ENCODE measurements around the gene MED29. TPM values are rescaled to one million over a fixed set of nuclear protein-coding genes. Genes with fewer than 3 reads are reported as not detected.
A peak's percentile ranks its signal among the peaks of the same experiment; 100 is the strongest.

MED29 gene
- total and polyA plus RNA-seq, 2 of the 13 experiments (the other 11 are each of a cell fraction or from before 2014, with no cell fraction given), result 14.0 to 19.7 TPM

DNA sequence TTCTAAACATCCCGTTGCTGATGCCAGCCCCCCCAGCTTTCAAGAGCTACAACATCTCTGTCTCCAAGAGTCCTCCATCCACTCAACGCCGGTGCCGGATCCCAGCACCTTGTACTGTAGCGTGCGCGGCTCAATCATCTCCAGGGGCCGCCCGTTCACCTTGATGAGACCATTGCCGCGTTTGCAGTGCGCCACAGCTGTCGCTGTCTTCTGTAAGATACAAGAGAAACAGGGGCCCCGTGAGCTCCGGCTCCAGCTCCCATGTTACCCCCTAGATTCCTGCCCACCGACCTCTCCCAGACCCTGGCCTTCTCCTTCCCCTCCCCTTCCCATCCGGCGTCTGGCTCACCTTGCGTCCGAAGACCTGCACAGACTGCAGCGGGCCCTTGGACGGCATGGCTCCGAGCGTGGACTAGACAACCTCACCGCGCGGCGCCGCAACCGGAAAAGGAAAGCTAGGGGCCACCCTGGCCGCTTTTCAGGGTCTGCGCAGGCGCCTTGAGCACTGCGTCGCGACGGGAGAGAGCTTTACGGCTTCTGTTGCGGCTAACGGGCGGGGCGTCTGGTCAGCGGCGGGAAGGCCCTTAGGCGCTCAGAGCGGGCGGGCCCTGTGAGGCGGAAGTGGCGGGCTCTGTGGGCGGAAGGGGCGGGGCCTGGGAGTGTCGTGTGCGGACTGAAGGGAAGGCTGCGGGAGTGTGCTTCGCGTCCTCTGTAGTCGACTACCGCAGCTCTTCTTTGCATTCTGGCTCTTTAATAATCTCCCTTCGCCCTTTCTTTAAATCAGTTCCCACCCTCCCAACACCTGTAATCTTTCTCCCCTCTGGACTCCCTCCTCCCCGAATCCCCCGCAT lies 44.5 kb downstream of the MED29 start, which contains the start of gene RPS16 (continued):
- TF ChIP-seq, protein P1, sequence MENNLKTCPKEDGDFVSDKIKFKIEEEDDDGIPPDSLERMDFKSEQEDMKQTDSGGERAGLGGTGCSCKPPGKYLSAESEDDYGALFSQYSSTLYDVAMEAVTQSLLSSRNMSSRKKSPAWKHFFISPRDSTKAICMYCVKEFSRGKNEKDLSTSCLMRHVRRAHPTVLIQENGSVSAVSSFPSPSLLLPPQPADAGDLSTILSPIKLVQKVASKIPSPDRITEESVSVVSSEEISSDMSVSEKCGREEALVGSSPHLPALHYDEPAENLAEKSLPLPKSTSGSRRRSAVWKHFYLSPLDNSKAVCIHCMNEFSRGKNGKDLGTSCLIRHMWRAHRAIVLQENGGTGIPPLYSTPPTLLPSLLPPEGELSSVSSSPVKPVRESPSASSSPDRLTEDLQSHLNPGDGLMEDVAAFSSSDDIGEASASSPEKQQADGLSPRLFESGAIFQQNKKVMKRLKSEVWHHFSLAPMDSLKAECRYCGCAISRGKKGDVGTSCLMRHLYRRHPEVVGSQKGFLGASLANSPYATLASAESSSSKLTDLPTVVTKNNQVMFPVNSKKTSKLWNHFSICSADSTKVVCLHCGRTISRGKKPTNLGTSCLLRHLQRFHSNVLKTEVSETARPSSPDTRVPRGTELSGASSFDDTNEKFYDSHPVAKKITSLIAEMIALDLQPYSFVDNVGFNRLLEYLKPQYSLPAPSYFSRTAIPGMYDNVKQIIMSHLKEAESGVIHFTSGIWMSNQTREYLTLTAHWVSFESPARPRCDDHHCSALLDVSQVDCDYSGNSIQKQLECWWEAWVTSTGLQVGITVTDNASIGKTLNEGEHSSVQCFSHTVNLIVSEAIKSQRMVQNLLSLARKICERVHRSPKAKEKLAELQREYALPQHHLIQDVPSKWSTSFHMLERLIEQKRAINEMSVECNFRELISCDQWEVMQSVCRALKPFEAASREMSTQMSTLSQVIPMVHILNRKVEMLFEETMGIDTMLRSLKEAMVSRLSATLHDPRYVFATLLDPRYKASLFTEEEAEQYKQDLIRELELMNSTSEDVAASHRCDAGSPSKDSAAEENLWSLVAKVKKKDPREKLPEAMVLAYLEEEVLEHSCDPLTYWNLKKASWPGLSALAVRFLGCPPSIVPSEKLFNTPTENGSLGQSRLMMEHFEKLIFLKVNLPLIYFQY (CRISPR knock-in tag; IDR thresholded peaks at IDR 0.05; ENCODE audit: borderline replicate concordance), result peak; percentile 53; the same call in 1 of the 2 replicates
- TF ChIP-seq ZNF761 (CRISPR knock-in tag; conservative IDR thresholded peaks at IDR 0.05) (peak; percentile 94), ZBTB7A (CRISPR knock-in tag; IDR thresholded peaks at IDR 0.05) (peak; percentile 41; the same call in 1 of the 2 replicates), TGIF2 (CRISPR knock-in tag; IDR thresholded peaks at IDR 0.05) (peak; percentile 24; the same call in 1 of the 2 replicates), SP4 (CRISPR knock-in tag; IDR thresholded peaks at IDR 0.05) (peak; percentile 98), EP300 (IDR thresholded peaks at IDR 0.05; ENCODE audit: low read depth in 2 of 2, low read length in 2 of 2) (peak; percentile 13 to 31; a peak in 2 of 4 replicates), EP300 (CRISPR knock-in tag; IDR thresholded peaks at IDR 0.05; ENCODE audit: borderline replicate concordance) (0 out of 2 replicates have a peak, but pooled peaks have one; percentile 31), ATF7 (IDR thresholded peaks at IDR 0.05) (no peak), ATF7 (CRISPR knock-in tag; IDR thresholded peaks at IDR 0.05) (peak; percentile 68), SIN3B (IDR thresholded peaks at IDR 0.05; ENCODE audit: low read length) (peak; percentile 70; the same call in 1 of the 2 replicates), GFI1 (CRISPR knock-in tag; IDR thresholded peaks at IDR 0.05; ENCODE audit: borderline replicate concordance) (peak; percentile 66; the same call in 1 of the 2 replicates), MXI1 (IDR thresholded peaks at IDR 0.05; ENCODE audit: borderline replicate concordance, low read depth, low read length) (peak; percentile 95; the same call in 2 of the 3 replicates), U2AF1 (optimal IDR thresholded peaks at IDR 0.05; ENCODE audit: low read depth, low read length) (no peak)
- TF ChIP-seq, protein P2, sequence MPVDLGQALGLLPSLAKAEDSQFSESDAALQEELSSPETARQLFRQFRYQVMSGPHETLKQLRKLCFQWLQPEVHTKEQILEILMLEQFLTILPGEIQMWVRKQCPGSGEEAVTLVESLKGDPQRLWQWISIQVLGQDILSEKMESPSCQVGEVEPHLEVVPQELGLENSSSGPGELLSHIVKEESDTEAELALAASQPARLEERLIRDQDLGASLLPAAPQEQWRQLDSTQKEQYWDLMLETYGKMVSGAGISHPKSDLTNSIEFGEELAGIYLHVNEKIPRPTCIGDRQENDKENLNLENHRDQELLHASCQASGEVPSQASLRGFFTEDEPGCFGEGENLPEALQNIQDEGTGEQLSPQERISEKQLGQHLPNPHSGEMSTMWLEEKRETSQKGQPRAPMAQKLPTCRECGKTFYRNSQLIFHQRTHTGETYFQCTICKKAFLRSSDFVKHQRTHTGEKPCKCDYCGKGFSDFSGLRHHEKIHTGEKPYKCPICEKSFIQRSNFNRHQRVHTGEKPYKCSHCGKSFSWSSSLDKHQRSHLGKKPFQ (CRISPR knock-in tag; IDR thresholded peaks at IDR 0.05; ENCODE audit: insufficient replicate concordance), result peak; percentile 69
- TF ChIP-seq, protein P3, sequence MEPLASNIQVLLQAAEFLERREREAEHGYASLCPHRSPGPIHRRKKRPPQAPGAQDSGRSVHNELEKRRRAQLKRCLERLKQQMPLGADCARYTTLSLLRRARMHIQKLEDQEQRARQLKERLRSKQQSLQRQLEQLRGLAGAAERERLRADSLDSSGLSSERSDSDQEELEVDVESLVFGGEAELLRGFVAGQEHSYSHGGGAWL (CRISPR knock-in tag; IDR thresholded peaks at IDR 0.05), result peak; percentile 90
- TF ChIP-seq, protein P4, sequence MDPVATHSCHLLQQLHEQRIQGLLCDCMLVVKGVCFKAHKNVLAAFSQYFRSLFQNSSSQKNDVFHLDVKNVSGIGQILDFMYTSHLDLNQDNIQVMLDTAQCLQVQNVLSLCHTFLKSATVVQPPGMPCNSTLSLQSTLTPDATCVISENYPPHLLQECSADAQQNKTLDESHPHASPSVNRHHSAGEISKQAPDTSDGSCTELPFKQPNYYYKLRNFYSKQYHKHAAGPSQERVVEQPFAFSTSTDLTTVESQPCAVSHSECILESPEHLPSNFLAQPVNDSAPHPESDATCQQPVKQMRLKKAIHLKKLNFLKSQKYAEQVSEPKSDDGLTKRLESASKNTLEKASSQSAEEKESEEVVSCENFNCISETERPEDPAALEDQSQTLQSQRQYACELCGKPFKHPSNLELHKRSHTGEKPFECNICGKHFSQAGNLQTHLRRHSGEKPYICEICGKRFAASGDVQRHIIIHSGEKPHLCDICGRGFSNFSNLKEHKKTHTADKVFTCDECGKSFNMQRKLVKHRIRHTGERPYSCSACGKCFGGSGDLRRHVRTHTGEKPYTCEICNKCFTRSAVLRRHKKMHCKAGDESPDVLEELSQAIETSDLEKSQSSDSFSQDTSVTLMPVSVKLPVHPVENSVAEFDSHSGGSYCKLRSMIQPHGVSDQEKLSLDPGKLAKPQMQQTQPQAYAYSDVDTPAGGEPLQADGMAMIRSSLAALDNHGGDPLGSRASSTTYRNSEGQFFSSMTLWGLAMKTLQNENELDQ (CRISPR knock-in tag; IDR thresholded peaks at IDR 0.05; ENCODE audit: borderline replicate concordance), result 0 out of 2 replicates have a peak, but pooled peaks have one; percentile 37

All from HepG2 (cell line).